ENCODE results near the gene PRR30.

DNA sequence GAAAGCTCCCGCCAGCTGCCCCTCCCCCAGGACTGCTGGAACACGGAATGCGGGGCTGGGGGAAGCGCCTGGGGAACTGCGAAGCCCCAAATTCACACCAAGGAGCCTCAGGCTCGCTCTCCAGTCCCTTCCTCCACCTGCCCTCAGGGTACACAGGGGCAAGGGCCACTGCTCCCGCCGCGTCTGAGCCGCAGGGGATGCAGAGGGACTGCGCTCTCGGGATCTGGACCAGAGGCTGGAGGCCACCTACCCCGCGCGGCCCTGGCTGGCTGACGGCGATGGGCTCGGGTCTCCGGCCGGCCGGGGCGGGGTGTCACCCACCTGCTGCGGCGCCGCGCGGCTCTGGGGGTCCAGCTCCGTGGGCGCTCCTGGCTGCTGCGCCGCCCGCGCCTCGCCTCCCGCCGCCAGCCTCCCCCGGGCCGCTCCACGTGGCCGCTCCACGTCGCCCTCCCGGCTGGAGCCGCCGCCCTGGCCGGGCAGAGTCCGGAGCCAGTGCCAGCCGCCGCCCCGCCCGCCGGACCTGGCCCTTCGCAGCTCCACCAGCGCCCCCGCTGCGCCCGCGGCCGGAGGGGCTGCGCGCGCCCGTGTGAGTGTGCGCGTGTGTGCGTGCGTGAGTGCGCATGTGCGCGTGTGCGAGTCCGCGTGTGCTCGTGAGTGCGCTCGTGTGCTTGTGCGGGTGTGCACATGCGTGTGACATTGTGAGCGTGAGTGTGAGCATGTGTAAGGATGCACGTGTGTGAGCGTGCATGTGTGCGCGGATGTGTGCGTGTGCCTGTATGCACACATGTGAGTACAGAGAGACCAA lies 20.5 kb downstream of the PRR30 start, which contains the start of gene CGREF1:
- TF ChIP-seq, protein P1, sequence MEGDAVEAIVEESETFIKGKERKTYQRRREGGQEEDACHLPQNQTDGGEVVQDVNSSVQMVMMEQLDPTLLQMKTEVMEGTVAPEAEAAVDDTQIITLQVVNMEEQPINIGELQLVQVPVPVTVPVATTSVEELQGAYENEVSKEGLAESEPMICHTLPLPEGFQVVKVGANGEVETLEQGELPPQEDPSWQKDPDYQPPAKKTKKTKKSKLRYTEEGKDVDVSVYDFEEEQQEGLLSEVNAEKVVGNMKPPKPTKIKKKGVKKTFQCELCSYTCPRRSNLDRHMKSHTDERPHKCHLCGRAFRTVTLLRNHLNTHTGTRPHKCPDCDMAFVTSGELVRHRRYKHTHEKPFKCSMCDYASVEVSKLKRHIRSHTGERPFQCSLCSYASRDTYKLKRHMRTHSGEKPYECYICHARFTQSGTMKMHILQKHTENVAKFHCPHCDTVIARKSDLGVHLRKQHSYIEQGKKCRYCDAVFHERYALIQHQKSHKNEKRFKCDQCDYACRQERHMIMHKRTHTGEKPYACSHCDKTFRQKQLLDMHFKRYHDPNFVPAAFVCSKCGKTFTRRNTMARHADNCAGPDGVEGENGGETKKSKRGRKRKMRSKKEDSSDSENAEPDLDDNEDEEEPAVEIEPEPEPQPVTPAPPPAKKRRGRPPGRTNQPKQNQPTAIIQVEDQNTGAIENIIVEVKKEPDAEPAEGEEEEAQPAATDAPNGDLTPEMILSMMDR (IDR thresholded peaks at IDR 0.05), result no peak
- TF ChIP-seq POLR2A (IDR thresholded peaks at IDR 0.05), result no peak
